Measurements from ENCODE around the gene FDXACB1.

GRCh38 chr11:111925953-111926352 is 47.0 kb upstream of the FDXACB1 start:
- TF ChIP-seq CTCF (IDR thresholded peaks at IDR 0.05; ENCODE audit: borderline replicate concordance, extremely low read depth, low read length, poor library complexity, severe bottlenecking) (no peak), EZH2 (IDR thresholded peaks at IDR 0.05; ENCODE audit: borderline replicate concordance, low read depth, low read length, severe bottlenecking) (no peak)
